Activated CD4-positive, alpha-beta T cell treated with anti-CD3 and anti-CD28 coated beads for 4 hours (primary cell): ENCODE measurements around the gene POFUT1.
A peak's percentile ranks its signal among the peaks of the same experiment; 100 is the strongest.
"Not testable (repeated sequence)": the region's sequence is repeated elsewhere in the genome, so short reads cannot be mapped to it uniquely, and the experiment has no call there.

Experiments used
- DNase-seq, 2 donors: peaks; one replicate each; pipeline ENCODE4 v3.0.0-alpha.2; 2020

The POFUT1 gene

DNA sequence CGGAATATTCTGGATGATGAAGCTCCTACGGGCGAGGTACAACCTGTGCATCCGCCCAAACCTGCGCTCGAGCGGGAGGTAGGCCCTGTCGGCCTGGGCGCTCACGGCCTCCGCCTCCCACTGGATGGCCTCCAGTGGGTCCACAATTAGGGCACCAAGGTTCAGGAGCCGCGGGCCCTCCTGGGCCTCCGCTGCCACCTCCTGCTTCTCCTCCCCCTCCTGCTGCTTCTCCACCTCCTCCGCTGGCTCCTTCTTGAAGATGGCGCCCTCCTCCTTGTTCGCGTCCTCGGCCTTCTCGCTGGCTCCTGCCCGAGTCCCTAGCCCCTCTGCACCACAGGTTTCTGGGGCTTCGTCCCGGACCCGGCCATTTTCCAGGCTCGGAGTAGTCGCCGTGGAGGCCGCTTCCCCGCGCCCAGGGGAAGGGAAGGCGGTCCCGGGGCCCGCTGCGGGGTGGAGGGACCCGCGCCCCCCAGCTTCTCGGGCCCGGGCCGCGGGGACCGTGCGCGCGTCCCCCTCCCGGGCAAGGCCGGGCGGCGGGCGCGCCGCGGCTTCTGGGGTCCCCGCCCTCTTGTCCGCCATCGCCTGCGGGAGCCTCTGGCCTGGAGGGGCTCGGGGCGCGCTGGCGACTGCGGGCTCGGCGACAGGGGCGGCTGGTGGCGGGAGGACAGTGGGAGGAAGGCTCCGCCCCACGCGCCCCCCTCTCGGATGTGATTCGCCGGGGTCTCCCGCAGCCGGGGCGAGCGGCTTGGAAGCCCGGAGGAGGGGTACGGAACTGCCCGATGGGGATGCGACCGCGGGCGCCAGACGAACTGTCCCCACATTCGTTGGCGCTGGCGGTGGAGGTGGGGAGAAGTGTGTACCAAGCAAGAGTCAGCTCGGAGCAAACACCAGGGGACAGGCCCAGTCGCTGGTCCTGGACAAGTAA, 17.7 kb upstream of the POFUT1 start:
- DNase-seq = peak; percentile 35 to 37

DNA sequence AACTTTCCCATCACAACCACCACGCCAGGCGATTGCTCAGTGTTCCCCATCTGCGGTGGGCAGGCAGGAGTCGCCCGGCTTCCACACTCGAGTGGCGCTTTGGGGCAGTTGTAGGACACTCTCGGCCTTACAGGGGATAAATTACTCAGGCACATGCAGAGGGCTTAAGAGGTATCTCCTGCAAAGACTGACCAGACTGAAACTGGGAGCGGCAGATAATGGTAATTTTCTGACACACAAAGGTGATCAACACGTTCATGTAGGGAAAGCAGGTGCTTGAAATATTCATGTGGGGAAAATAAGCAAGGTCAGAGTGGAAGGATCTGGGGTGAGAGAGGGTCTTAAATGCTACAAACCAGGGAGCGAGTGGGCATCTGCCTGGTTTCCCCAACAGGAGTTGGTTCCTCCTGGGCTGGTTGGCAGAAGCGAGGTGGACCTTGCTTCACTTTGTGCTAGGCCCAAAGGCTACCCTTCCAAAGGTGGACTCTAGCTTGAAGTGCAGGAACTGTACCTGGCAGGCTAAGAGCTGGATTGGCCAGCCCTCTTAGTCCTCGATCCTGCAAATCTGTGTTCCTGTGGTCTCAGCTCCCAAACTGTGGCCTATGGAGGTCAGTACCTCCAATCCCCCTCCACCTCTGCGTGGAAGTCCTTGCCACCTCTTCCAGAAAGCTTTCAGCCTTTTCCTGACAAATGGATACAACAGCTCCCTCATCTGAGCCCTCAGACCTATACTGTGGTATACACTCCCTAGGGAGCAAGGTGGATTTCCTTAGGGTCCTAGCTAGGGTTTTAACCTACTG, 16.9 kb upstream of the POFUT1 start:
- DNase-seq = no peak

DNA sequence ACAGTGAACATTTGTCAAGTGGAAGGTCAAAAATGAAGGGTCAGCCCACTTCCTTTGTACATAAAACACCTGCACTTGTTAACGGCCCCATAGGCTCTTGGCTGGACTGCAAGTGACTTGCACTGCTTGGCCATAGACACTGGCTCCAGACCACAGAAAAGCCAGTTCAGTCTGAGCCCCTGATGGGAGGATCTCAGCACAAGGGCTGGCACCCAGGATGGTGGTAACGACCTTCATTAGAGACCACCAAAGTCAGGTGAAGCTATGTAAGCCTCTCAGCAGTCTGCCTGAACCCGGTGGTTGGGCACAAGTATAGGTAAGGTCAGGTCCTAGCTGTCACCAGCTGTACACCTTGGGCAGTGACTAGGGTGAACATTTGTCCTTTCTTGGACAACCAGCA, 16.3 kb upstream of the POFUT1 start:
- no peak for DNase-seq

DNA sequence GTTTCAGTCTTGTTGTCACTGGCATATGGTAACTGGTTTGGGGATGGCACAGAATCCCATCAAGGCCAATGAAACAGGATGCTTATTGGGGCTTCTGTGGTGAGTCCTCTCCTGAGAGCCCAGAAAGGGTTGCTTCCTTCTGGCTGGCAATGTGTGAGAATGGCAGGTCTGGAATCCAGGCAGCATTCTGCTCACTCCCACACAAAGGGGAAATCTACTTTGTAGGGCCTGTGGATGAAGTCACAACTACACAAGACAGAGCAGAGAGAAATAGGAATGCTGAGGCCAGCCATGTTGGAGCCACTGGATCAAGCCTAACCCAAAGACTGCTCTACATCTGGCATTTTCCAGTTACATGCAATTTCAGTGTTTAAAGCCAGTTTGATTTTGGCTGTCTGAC, 15.8 kb upstream of the POFUT1 start:
- no peak for DNase-seq

DNA sequence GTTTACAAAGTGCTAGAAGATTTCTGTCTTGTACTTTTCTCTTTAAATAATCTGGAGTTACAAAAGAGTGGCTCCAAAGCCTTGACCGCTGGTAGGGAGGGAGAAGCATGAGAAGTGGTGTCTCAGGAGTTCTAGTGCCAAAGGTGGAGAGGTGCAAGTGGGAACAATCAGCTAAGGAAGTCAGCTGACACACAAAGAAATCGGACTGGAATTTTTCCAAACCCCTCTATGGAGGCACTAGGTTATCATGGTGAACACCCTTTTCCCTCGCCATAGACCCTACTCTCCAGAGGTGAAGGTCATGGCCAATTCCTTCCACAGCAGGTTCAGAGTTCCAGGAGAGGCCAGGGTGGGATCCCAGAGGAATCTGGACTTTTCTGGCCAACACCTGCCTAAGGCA, 15.0 kb upstream of the POFUT1 start:
- DNase-seq = no peak

DNA sequence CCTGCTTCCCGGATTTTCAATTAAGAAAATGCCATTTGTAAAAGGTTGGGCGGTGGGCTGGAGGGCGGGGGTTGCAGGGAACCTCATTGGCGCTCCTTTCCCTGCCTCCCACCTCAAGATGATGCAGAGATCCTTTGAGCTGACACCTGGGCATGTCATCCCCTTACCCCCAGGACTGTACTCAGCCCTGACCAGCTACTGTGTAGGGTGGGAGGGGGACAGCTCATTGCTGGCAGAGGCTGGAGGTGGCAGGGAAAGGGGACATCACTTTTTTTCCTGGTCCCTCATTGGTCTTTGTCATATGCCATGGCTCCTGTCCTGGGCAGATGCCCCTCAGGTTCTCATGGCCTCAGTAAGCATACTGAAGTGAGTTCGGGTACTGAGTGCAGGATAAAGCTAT, 14.3 kb upstream of the POFUT1 start:
- not testable (repeated sequence) for DNase-seq

DNA sequence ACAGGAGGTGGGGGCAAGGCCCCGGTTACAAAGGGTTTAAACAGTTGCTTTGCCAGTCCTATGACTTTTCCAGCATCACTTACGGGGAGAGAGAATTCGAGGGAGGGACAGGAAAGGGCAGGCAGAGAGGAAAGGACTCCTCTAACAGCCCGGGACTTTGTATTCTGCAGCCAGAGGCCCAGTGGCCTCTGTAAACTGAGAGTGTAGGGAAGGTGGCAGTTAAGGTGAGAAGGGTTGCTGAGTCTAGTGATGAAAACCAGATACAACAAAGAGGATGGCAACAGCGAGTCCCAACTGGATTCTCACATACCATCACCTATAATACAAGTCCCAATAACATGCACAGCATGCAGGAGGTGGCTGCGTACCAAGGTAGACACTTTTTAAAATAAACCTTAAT, 13.7 kb upstream of the POFUT1 start:
- DNase-seq = no peak

DNA sequence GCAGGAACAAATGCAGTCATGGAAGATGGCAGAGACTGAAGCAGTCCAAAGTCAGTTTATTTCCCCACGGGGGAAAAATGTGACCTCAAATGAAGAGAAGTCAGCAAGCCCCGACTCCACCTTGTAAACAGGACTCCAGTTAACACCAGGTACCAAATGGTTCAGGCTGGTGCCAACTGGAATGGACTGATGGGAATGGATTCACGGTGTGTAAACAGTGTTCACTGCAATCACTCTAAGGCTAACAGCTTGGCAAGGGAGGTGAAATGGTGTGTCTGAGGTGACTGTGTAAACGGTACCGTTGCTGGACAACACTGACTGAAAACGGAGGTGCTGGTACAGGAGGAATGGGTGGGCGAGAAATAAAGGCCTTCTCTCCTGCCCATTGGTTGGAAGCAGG, 12.1 kb upstream of the POFUT1 start:
- no peak for DNase-seq

DNA sequence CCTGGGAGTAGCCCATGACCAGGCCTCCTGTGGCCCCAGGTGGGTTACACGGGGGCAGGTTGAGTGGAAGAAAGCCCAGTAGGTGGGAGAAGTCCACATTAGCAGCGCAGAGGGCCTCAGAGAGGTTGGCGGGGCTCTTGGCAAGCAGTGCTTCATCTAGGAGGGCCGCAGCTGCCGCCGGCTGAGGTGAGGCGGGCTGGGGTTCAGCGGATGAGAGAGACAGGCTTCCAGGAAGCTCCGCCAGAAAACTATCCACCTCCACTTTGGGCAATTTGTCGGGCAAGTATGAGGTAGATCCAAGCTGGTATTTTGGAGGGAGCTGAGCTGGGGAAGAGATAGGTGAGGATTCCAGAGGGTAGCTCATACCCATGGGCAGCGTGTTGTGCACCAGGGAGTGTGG, 11.1 kb upstream of the POFUT1 start:
- not testable (repeated sequence) for DNase-seq

DNA sequence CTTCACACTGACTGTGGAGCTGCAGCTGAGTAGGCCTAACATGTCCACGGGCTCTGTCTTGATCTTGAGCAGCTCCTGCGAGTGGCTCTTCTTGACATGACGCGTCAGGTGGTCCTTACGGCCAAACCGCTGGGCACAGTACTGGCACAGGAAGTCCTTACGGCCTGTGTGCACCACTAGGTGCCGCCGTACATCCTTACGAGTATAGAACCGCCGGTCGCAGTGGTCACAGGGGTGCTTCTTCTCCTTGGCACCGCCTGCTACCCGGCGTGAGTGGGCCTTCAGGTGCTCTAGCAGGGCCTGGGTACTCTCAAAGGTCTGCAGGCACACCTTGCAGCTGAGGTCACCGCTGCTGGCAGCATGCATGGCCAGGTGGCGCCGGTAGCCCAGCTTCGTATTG, 10.5 kb upstream of the POFUT1 start:
- DNase-seq = not testable (repeated sequence)

DNA sequence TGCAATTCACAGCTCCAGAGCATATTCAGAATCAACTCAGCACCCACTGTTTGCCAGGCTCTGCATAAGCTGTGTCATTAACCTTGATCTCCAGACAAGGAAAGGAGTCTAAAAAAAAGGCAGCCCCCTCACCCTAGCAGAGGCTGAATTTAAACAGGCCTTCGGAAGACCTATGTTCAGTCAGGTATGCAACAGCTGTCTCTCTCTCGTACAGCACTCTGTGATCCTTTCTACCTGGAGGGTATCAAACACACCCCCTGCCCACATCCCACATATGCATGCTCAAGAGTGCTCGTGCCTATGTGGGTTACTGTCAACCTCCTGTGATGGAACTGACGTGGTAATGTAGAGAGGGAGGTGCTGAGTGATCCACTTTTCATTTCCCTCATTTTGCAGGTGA, 8.7 kb upstream of the POFUT1 start:
- DNase-seq = no peak

DNA sequence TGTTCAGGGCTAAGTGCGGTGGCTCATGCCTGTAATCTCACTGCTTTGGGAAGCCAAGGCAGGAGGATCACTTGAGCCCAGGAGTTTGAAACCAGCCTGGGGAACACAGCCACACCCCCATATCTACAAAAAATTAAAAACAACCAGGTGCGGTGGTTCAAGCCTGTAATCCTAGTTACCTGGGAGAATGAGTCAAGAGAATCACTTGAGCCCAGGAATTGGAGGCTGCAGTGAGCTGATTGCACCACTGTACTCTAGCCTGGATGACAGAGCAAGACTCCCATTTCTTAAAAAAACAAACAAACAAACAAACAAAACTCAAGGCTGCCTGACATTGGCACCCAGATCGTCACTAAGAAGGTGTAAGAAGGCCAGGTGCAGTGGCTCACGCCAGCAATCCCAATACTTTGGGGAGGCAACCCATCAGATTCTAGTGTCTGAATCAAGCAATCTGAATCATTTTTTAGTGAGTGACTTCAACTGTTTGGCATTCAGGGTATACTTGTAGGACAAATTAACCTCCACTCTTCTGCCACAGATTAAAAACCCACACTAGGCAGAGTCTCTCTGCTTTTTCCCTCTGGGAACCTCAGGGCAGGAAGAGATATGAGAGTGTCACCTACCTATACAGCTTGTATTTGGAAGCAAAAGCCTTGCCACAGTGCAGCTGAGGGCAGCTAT, 6.2 kb upstream of the POFUT1 start:
- DNase-seq = no peak

DNA sequence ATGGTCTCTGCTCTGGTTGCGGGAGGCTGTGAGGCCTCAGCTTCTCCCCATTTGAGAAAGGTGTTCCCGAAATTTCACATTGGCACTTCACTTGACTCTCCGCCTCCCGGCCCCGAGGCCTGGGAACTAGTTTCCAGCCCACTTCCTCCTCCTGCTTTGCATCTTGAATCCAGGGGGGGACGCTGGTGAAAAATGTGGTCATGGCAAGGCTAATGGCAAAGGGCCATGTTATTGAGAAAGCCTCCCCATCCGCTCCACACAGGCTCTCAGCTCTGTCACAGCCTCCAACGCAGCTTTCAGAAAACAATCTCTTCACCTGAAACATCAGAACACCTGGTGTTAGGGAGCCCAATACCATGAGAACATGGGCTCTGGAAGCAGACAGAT, 5.7 kb upstream of the POFUT1 start:
- no peak for DNase-seq

DNA sequence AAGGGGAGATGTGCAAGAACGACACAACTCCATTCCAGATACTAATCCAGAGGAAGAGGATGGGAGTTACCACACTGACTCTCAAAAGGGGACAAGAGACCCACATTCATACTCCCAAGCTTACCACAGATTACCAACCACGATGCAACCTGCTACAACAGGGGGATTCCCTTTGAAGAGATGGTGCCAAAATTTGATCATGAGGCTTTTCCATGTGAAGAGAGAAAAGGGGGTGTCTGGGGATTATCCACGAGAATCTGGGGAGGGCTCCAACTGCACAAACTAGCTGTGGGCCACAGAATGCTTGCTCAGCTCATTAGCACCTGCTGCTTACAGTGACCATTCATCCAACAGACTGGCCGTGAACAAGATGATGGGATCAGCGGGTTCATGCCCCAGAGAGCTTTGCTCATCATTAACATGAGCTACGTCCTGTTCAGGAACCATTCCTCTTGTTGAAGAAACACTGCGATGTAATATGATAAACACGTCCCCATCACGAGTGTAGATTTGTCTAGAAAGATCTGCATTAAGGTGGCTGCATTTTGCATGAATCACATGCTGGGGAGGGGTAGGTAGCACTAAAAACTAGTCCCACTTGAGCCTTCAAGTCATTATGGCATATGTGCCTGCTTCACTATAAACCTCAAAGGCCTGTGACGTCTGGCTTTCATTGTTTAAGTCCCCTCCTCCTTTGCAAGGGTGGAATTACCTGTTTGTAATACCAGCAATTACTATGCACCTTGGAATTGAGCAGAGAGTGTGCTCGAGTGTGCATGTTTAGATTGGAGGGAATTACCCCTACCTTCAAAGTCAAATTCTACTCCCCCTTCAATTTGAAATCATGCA, 4.1 kb upstream of the POFUT1 start:
- DNase-seq = no peak

DNA sequence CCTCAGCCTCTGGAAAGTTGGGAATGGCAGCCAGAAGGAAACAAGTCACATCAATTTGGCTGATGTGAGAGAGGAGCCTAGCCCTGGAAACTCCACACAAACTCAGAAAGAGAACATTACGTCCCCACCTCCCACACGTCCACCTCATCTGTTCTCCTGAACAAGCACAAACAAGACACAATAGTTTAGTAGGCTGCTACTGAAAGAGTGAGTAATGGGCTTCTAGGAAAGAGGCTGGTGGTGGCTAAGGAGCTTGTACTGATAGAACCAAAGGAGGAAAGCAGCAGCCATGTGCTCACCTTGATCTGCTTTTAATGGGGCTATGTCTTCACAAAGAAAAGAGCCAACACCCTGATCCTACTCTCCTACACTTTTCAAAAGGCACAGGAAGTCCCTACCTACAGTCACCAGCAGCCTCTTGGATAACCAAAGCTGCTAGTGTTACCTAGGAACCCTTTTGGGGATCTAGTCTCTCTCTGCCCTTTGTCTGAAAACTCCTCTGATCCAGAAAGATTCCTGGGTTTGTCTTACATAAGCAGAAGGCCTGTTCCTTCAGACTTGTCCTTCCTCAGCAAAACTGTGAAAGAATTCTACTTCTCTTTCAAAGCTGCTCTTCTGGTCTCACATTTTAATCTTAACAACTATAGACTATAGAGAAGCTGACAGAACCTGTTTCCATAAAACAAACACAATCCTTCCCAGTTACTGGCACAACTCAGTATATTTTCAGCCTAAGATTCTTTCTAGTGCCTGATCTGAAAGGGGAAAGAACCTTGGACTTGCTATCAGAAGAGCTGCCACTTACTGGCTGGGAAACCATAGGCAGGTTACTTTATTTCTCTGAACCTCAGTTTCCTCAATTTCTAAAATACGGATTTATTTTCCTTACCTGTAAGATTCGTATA, 3.2 kb upstream of the POFUT1 start:
- DNase-seq = peak; percentile 61 to 63

DNA sequence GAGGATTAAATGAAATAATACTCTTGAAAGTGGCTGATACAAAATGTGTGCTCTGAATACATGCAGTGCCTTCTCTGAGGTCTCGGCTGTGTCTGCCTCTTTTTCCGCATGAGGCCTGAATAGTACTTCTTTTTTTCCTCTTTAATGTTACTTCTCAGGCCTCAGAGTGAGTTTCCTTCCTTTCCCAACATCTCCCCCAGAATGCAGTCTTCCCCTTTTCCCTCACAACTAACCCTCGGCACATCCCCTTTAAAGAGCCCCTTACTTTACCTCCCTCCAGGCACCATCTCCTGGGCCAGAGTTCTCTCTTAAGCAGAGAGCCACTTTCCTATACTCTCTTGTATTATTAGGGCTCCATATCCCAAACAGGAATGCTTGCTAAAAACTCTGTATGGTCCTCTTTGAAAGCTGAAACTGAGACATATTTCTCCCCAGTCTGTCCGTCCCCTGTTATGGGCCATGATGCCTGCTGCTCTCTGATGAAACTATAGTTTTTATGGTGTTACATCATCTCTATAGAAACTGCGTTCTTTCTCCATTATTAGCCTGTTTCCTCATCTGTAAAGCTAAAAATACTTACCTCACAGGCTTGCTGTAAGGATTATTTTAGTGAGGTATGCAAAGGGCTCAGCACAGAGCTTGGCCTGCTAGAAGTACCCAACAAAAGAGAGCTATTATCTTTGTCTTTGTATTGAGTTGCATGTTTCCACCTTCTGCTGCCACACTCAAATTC, 2.4 kb upstream of the POFUT1 start:
- DNase-seq = no peak

DNA sequence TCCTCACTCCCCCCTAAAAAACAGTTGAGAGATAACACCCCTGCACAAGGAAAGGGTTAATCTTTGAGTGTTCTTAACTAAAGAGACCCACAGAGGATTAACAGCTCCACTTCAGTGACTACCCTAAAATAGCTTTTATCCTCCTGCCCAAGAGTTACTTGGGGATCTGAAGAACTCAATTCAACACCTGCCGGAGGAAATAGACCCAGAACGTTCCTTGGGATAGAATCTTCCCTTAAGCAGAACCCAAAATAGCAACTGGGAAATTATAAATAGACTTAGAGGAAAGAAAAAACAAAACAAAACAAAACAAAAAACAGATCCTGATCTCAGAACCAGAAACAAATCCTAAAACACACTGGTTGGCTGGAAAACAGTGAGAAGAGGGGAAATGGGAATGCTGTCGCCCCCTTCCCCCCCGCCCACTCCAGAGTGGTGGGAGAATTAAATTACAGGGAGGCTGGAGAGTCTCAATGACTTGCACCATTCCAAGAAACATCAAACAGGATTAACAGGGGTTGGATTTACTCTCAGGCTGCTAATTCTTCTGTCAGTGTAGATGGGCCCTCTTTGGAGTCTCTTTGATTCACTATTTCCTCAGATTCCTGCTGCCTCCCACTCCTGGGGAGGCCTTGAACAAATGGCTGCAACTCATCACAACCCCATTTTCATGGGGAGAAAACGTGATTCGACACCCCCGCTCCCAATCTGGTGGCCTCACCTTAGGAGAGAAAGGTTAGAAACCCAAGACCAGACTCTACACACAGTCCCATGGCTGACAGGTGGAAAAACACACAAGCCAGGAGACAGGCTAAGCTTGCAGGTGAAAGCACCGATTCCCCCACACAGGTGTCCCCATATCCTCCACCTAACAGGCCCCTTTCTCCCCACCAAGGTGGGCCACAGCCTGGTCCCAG, 1.6 kb upstream of the POFUT1 start:
- DNase-seq = peak in 1 of 2 donors; percentile 19

DNA sequence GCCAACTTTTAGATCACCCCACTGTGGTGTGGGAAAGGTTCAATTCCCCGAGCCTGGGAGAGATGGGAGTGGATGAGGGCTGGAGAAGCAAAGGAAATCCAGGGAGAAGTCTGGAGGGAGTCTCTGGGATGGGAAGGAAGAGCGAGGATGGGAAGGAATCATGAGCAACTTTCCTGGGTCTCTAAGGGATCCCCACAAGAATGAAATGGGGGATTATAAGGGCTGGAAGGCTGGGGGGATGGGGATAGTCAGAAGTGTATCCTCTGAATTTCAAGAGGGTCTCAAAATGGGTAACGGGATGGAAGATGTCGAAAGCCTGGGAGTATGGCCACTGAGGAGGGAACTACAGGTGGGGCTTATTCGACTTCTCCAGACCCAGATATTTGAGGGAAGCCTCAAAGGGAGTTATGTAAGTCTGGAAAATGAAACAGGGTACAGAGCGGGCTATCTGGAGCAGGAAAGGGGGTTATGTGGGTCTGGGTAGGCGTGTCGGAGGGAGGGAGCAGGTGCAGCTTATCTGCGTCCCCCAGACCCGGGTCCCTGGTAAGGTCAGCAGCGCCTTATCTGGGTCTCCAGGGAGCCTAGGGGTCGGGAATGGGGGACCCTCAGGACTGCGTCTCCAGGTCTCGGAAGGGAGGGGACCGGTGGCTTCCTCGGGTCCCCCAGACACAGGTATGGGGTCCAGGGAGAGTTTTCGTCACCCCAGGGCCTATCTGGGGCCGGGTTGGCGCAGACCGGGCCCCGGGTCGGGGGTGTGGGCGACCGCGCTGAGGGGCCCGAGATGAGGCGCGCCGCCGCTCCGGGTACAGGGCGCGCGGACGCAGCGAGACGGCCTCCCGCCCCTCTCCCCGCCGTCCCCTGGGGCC, 687 bp upstream of the POFUT1 start:
- peak in 1 of 2 donors; percentile 16 for DNase-seq
